Neural progenitor cell (in vitro differentiated cells): ENCODE data around the gene HNRNPL. TPM values are rescaled to one million over a fixed set of nuclear protein-coding genes. Genes with fewer than 3 reads are reported as not detected.

Experiments used
- DNase-seq: peaks from one replicate; pipeline ENCODE4 v3.0.0-alpha.2; 2016; ENCODE audit warnings: low spot score
- H2AFZ ChIP-seq: fragments of 200-600 bp; sonication (generic); replicated peaks from 2 replicates; pipeline ENCODE4 v1.6.1; 2016; ENCODE audit warnings: antibody characterized with exemption
- H3F3A ChIP-seq: fragments of 200-600 bp; sonication (generic); 2 replicates; pipeline ENCODE4 v1.6.1; 2016; ENCODE audit warnings: antibody characterized with exemption, low read depth
- H3K27ac ChIP-seq: fragments of 200-600 bp; sonication (generic); 2 replicates; pipeline ENCODE4 v1.5.1; 2016; ENCODE audit warnings: mild to moderate bottlenecking
- H3K27me3 ChIP-seq: fragments of 200-600 bp; sonication (generic); 2 replicates; pipeline ENCODE4 v1.6.1; 2016; ENCODE audit warnings: mild to moderate bottlenecking, moderate library complexity
- H3K36me3 ChIP-seq: fragments of 200-600 bp; sonication (generic); 2 replicates; pipeline ENCODE4 v1.5.1; 2016
- H3K4me1 ChIP-seq: fragments of 200-600 bp; sonication (generic); 2 replicates; pipeline ENCODE4 v1.6.1; 2016; ENCODE audit warnings: mixed run types
- H3K4me2 ChIP-seq: fragments of 200-600 bp; sonication (generic); 2 replicates; pipeline ENCODE4 v1.6.1; 2016
- H3K4me3 ChIP-seq: fragments of 200-600 bp; sonication (generic); 2 replicates; pipeline ENCODE4 v1.5.1; 2016
- H3K79me2 ChIP-seq: fragments of 200-600 bp; sonication (generic); 2 replicates; pipeline ENCODE4 v1.6.1; 2016; ENCODE audit warnings: low read depth
- H3K9ac ChIP-seq: fragments of 200-600 bp; sonication (generic); 2 replicates; pipeline ENCODE4 v1.6.1; 2016
- H3K9me3 ChIP-seq: fragments of 200-600 bp; sonication (generic); 2 replicates; pipeline ENCODE4 v1.5.1; 2016; ENCODE audit warnings: low read depth
- H4K20me1 ChIP-seq: fragments of 200-600 bp; sonication (generic); 2 replicates; pipeline ENCODE4 v1.6.1; 2016; ENCODE audit warnings: low read depth
- H3K27ac Mint-ChIP-seq: 3 replicates; pipeline ENCODE4 v1.8.0; 2021; ENCODE audit warnings: mixed read lengths
- H3K27me3 Mint-ChIP-seq: 2 replicates; pipeline ENCODE4 v1.8.0; 2022; ENCODE audit warnings: low read depth, mild to moderate bottlenecking, inconsistent platforms, moderate library complexity, mixed read lengths; ENCODE audit not compliant: insufficient read depth
- H3K36me3 Mint-ChIP-seq: 3 replicates; pipeline ENCODE4 v1.8.0; 2021; ENCODE audit warnings: mixed read lengths
- H3K4me1 Mint-ChIP-seq: 3 replicates; pipeline ENCODE4 v1.8.0; 2021; ENCODE audit warnings: mixed read lengths
- H3K4me3 Mint-ChIP-seq: 3 replicates; pipeline ENCODE4 v1.8.0; 2021; ENCODE audit warnings: mild to moderate bottlenecking, moderate library complexity, mixed read lengths
- H3K9me3 Mint-ChIP-seq: 3 replicates; pipeline ENCODE4 v1.8.0; 2020; ENCODE audit warnings: mixed read lengths
- CTCF ChIP-seq: fragments of 200-600 bp; sonication (generic); IDR thresholded peaks from 2 replicates; pipeline ENCODE4 v1.5.1; 2017; ENCODE audit warnings: antibody characterized with exemption, mild to moderate bottlenecking
- EZH2 ChIP-seq: fragments of 200-600 bp; sonication (generic); IDR thresholded peaks from 2 replicates; pipeline ENCODE4 v1.6.1; 2017; ENCODE audit warnings: antibody characterized with exemption, mild to moderate bottlenecking, moderate library complexity
- EZH2phosphoT487 ChIP-seq: fragments of 200-600 bp; sonication (generic); IDR thresholded peaks from 2 replicates; pipeline ENCODE4 v1.6.1; 2017; ENCODE audit warnings: antibody characterized with exemption
- total RNA-seq: library from RNA; depleted of rRNA; stranded (reverse); fragments of >200 nt; gene quantifications from 2 replicates; pipeline ENCODE4 v1.2.3, GENCODE V29; 2015; ENCODE audit warnings: low replicate concordance

HNRNPL gene
- total RNA-seq, 1 donor from 2014 or later: 436 TPM

DNA sequence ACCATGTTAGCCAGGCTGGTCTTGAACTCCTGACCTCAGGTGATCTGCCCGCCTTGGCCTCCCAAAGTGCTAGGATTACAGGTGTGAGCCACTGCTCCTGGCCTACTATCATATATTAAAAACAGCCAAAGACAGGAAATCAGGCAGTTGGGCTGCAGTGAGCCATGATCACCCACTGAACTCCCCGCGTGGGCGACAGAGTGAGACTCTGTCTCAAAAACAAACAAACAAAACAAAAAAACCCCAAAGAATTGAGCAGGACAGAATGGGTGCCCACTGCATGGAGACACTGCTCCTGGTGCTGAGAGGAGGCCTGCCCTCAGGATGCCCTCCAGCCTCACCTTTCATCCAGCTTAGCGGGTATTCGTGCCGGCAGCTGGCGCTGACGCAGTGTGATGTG is 33.5 kb upstream of the HNRNPL start:
- H3K27ac Mint-ChIP-seq: peak overlapping the region; percentile 33
- no peaks in the 10 kb centered on the region for H3K4me1 ChIP-seq
- no peaks in the 10 kb centered on the region for H3K79me2 ChIP-seq
- no peaks in the 10 kb centered on the region for H3K36me3 Mint-ChIP-seq
- H3K27ac ChIP-seq: no peak overlapping the region
- DNase-seq: no peak
- TF ChIP-seq EZH2 (no peak), CTCF (no peak), EZH2phosphoT487 (no peak)
- H3K27me3 Mint-ChIP-seq: peaks cover 8% of the 10 kb centered on the region
- no peaks in the 10 kb centered on the region for H4K20me1 ChIP-seq
- H3F3A ChIP-seq: peaks cover 4% of the 10 kb centered on the region
- no peaks in the 10 kb centered on the region for H3K4me1 Mint-ChIP-seq
- H3K4me2 ChIP-seq: no peak overlapping the region
- H2AFZ ChIP-seq: no peak overlapping the region
- no peak overlapping the region for H3K9ac ChIP-seq
- no peak overlapping the region for H3K4me3 Mint-ChIP-seq
- H3K9me3 ChIP-seq: no peaks in the 10 kb centered on the region
- no peaks in the 10 kb centered on the region for H3K27me3 ChIP-seq
- no peak overlapping the region for H3K4me3 ChIP-seq
- no peaks in the 10 kb centered on the region for H3K36me3 ChIP-seq
- no peaks in the 10 kb centered on the region for H3K9me3 Mint-ChIP-seq

DNA sequence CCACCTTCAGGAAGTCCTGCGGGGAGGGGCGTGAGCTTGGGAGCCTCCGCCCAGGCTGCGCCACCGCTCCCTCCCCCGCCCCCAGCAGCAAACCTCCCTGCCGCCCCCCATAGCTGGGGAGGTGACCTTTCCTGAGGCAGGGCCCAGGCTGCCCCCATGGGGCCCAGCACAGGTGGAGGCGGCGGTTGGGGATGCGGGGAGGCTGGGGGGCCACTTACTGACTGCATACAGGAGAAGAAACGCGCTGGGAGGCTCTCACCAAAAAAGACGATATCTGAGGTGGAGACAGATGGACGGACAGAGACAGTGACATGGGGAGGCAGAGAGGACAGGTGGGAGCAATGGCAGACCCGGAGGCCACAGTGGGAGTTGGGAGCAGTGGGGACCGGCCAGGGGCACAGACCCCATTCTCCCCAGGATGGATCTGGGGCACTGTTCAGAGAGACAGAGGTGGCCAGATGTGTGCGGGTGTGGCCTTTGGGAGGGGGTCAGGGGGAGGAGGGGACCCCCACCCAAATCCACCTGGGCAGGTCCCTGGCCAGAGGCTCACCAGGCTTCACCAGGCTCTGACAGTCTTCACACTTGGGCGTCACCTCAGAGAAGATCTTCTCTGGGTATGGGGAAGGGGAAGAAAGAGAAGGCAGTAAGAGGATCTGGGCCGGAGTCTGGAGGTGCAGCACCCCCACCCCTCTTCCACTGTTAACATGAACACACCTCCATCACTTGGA is 31.3 kb upstream of the HNRNPL start:
- H3K9me3 Mint-ChIP-seq: no peaks in the 10 kb centered on the region
- peak overlapping the region; percentile 50 for H3K27ac Mint-ChIP-seq
- Histone ChIP-seq H3K4me2 (no peak overlapping the region), H3K4me3 (no peak overlapping the region), H3K79me2 (no peaks in the 10 kb centered on the region), H3K36me3 (no peaks in the 10 kb centered on the region), H3K9me3 (no peaks in the 10 kb centered on the region), H4K20me1 (no peaks in the 10 kb centered on the region), H3F3A (peaks cover 3% of the 10 kb centered on the region), H2AFZ (no peak overlapping the region), H3K27me3 (no peaks in the 10 kb centered on the region), H3K4me1 (peaks cover 8% of the 10 kb centered on the region), H3K9ac (no peak overlapping the region), H3K27ac (no peak overlapping the region)
- peaks cover 8% of the 10 kb centered on the region for H3K4me1 Mint-ChIP-seq
- no peaks in the 10 kb centered on the region for H3K36me3 Mint-ChIP-seq
- DNase-seq: no peak
- no peak for TF ChIP-seq CTCF
- TF ChIP-seq EZH2: no peak
- no peak for TF ChIP-seq EZH2phosphoT487
- peaks cover 8% of the 10 kb centered on the region for H3K27me3 Mint-ChIP-seq
- no peak overlapping the region for H3K4me3 Mint-ChIP-seq

DNA sequence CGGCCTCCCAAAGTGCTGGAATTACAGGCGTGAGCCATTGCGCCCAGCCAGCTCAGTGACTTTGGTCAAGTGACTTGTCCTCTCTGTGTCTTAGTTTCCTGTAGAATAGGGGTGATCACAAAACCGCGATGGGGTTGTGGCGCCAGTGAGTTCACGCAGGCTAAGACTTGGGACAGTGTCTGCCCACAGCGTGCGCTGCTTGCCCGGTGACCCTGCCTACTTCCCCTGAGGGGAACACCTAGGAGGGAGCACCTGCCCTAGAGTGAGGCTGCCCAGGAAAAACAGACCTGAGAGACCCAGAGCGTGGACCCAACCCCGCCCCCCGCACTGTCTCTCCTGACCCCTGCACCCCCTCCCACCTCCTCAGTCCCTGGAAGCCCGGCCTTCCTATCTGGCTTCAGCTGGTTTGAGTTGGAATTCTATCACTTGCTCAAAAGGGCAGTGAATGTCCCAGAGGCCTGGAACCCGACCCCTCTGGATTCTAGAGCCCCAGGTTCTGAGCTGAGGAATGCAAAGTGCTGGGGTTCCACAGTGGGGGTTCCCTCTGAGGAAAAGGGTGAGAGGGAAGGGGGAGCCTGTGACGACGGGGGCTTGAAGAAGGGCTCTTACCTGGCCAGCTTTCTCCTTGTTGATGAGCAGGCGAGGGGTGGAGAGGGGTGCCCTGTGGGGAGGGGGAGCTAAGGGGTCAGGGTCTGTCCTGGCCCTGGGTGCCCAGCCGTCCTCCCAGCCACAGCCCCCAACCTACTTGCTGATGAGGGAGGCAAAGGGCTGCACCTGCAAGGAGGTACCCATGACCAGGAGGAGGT is 30.5 kb upstream of the HNRNPL start:
- H3F3A ChIP-seq: no peaks in the 10 kb centered on the region
- no peaks in the 10 kb centered on the region for H3K9me3 ChIP-seq
- no peak overlapping the region for H3K4me2 ChIP-seq
- no peaks in the 10 kb centered on the region for H3K36me3 ChIP-seq
- H3K27me3 ChIP-seq: no peaks in the 10 kb centered on the region
- no peak overlapping the region for H2AFZ ChIP-seq
- H3K4me1 ChIP-seq: peaks cover 8% of the 10 kb centered on the region
- peak overlapping the region; percentile 21 for H3K4me3 Mint-ChIP-seq
- peak; percentile 31 for DNase-seq
- H3K4me1 Mint-ChIP-seq: peaks cover 8% of the 10 kb centered on the region
- no peak overlapping the region for H3K9ac ChIP-seq
- H3K36me3 Mint-ChIP-seq: no peaks in the 10 kb centered on the region
- H3K27me3 Mint-ChIP-seq: peaks cover 8% of the 10 kb centered on the region
- H3K27ac Mint-ChIP-seq: no peak overlapping the region
- no peak overlapping the region for H3K27ac ChIP-seq
- no peaks in the 10 kb centered on the region for H4K20me1 ChIP-seq
- no peak for TF ChIP-seq CTCF
- no peak for TF ChIP-seq EZH2
- TF ChIP-seq EZH2phosphoT487: no peak
- H3K9me3 Mint-ChIP-seq: no peaks in the 10 kb centered on the region
- no peaks in the 10 kb centered on the region for H3K79me2 ChIP-seq
- no peak overlapping the region for H3K4me3 ChIP-seq
